HG02938 (cell line): ENCODE data around the gene SIRT1.
"Not testable (repeated sequence)": the region's sequence is repeated elsewhere in the genome, so short reads cannot be mapped to it uniquely, and the experiment has no call there.

Experiments
- ATAC-seq: cut with Tn5 transposase; IDR thresholded peaks from one replicate; pipeline ENCODE4 v1.9.1; 2021; ENCODE audit warnings: mild to moderate bottlenecking, moderate library complexity; ENCODE audit not compliant: unreplicated experiment

The SIRT1 gene

DNA sequence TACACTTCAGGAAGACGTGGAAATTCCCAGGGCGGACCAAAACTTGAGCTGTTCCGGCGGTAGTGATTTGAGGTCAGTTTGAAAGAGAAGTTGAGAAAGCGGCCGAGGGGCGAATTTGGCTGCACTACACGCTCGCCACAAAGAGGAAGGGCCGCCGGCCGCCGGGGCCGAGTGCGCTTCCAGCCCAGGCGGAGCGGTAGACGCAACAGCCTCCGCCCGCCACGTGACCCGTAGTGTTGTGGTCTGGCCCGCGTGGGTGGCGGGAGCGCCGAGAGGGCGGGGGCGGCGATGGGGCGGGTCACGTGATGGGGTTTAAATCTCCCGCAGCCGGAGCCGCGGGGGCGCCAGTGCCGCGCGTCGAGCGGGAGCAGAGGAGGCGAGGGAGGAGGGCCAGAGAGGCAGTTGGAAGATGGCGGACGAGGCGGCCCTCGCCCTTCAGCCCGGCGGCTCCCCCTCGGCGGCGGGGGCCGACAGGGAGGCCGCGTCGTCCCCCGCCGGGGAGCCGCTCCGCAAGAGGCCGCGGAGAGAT, at the start of gene SIRT1:
Gene SIRT1 (plus strand): TSS at position 344 of the 529 bp plus-strand sequence. CDS start 66 bp downstream, at position 410.
- peak; percentile 81 for ATAC-seq

DNA sequence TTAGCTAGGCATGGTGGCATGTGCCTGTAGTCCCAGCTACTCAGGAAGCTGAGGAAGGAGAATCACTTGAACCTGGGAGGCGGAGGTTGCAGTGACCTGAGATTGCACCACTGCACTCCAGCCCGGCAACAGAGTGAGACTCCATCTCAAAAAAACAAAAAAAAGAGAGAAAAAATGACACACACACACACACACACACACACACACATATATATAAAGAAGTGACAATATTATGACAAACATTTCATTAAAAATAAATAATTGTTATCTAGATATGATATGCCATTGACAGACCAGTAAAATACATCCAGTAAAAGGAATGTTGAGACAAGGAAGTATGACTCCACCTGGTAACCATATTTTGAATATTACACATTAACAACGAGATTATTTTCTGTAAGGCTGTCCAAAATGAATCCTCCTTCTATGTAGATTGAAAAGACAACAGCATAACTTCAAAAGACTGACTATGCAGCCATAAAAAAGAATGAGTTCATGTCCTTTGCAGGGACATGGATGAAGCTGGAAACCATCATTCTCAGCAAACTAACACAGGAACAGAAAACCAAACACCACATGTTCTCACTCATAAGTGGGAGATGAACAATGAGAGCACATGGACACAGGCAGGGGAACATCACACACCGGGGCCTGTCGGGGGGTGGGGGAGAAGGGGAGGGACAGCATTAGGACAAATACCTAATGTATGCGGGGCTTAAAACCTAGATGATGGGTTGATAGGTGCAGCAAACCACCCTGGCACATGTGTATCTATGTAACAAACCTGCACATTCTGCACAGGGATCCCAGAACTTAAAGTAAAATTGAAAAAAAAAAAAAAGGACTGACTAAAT, 48.7 kb upstream of the SIRT1 start:
- not testable (repeated sequence) for ATAC-seq

DNA sequence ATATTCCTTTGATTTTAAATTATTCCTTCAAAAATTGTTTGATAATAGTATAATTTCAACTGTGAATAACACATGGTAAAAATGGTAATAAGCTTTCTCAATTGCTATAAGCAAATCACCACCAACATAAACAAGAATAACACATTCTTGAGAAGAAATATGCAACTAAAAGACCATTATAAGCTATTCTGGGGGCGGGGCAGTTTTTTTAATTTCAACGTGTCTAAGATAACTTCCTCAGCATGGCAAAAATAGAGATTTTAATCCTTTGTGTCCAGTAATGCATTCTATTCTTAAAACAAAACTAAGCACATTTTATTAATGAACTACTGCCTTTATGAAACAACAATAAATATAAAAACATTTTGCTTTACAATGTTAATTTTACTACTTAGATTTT, 48.0 kb upstream of the SIRT1 start:
- no peak for ATAC-seq

DNA sequence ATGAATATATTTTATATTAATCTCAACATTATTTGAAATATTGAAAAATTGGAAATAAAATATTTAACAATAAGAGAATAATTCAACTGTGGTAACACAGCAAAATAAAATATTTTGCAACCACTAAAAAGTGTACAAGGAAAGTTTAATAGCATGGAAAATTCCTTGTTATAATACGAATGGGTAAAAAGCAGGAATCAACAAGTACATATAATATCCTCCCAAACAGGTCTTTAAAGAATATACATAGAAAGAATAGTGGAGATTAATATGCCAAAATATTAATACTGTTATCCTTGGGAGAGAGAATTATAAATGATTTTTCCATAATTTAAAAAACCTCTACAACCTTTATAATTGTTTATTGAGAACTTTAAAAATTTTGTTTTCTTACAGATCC, 47.5 kb upstream of the SIRT1 start:
- ATAC-seq, result no peak

DNA sequence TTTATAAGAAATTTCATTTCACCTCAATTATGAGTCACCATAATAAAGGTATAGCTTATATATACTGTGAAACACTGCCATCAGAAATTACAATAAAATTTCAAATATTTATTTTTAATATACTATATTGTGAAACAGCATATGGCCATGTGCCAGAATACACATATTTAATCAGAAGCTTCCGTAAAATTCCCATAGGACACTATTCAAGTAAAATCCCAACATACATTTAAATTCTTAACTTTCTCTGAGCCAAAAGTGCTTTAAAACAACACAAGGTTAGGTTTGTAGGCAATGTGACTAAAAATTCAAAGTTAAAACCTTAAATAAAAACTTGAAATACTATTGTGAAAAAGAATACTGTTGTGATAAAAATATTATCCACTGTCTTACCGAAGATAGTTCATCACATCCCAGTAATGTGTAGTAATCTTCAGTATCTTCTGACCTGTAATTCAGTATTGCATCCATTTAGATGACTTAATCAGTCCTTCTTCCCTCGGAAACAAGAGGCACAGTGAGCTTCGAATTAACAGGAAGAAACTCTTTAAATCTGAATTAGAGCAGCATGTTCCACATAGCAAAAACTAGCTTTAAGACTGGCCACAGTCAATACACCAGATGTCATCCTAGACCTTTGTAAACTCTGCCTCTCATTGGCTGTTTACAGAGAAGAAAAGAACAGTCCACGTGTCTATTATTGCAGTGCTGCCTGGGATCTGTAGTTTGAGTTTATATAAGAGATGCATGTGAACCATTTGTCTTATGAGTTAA, 46.7 kb upstream of the SIRT1 start, which contains the start of gene DNAJC12:
Gene DNAJC12 (minus strand): TSS at position 648 of the 774 bp plus-strand sequence. CDS start 177 bp downstream, at position 471.
- peak; percentile 80 for ATAC-seq

- ATAC-seq, result not testable (repeated sequence)
These were observed 44.9 kb upstream of the SIRT1 start for GRCh38 chr10:67839511-67839910.

GRCh38 chr10:67839951-67840350, 44.5 kb upstream of the SIRT1 start:
- no peak for ATAC-seq

DNA sequence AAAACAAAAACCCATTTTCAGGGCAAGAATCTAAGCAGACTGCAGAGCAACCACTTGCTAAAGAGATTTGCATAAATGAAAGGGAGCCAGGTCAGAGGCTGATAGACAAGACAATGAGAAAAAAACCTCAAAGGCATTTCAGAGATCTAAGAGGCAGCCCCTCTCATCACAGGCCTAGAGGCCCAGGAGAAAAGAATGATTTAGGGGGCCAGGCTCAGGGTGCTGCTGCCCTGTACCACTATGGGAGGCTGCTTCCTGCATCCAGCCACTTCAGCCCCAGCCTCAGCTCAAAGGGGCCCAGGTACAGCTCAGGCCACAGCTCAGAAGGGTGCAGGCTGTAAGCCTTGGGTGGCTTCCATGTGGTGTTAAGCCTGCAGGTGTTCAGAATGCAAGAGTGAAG, 42.7 kb upstream of the SIRT1 start:
- no peak for ATAC-seq

DNA sequence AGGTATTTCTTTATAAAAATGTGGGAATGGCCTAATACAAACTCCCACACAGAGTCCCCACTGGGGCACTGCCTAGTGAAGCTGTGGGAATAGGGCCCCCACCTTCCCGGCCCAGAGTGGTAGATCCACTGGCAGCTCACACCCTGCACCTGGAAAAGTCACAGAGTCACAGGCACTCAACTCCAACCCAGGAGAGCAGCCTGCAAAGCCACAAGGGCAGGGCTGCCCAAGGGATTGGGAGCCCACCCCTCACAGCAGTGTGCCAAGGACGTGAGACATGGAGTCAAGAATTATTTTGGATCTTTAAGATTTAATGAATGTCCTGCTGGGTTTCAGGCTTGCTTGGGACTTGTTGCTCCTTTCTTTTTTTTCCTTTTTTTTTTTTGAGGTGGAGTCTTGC, 41.2 kb upstream of the SIRT1 start:
- ATAC-seq, result no peak

GRCh38 chr10:67849331-67850011, 35.0 kb upstream of the SIRT1 start:
- ATAC-seq, result peak; percentile 88

- no peak for ATAC-seq
These were observed 33.3 kb upstream of the SIRT1 start for GRCh38 chr10:67851186-67851585.

DNA sequence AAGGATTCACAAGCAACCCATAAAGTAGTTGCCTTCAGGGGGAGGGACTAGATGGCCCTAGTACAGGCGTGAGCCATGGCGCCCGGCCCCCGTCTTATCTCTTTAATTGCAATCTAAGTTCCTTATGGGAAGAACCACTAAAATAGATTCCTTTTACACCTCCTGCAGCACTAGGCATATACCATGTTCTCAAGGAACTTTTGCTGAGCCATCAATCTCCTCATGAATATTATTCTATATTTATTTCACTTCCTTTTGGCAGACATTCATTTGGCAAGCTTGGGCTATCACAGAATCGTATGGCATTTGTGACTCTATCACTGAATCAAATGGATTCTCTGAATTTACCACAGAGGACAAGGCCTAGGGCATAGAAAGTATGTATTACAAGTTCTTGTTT, 31.7 kb upstream of the SIRT1 start:
- ATAC-seq, result no peak

DNA sequence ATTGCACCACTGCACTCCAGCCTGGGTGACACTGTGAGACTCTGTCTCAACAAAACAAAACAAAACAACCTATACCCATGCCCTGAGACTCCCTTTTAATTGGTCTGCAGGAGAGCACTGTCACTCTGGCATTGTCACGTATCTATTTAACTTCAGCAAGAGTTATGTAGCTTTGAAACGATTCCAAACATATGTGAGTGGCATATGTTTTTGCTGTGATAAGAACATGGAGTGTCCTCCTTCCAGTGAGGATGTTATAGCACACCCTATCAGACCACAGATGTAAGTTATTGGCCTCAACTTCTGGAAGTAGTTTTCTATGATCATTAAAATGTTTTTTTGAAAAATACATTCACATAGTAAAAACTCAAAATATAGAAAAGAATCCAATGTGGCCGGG, 30.9 kb upstream of the SIRT1 start:
- no peak for ATAC-seq

DNA sequence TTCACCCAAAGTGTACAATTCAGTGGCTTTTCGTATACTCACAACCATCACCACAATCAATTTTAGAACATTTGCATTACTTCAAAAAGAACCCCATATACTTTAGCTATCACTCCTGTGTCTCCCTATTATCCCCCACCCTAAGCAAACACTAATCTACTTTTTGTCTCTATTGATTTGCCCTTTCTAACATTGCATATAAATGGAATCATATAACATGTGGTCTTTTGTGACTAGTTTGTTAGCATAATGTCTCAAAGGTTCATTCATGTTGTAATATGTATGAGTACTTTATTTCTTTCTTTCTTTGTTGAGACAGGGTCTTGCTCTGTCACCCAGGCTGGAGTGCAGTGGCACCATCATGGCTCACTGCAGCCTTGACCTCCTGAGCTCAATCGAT, 25.5 kb upstream of the SIRT1 start:
- no peak for ATAC-seq

DNA sequence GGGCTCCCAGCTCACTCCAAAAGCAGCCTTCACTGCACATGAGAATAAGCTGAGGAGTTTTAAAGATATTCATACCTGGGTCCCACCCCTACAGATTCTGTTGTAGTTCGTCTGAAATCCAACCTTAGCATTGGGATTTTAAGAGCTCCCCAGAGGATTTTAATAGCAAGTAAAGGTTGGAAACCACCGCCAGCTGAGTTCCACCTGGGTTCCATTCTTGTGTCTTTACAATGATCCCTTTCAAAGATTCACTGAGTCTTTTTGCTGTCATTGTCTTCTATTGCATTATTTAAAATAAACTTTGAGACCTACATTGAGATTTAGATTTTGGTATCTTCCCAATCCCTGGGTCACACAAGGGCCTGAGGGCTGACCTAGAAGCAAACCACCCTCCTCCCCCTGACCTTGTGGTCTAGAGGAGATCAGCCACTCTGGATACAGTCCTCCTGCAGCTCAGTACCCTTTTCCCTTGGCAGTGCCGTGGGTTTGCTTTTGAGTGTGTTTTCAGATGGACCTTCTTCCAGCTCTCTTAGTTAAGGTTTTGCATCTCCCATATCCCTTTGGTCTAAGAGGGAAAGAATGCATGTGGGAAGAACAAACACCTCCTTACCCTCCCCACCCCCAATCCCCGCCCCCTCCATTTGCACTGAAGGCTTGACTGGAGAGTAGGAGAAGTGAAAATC, 22.6 kb upstream of the SIRT1 start:
- ATAC-seq, result no peak

DNA sequence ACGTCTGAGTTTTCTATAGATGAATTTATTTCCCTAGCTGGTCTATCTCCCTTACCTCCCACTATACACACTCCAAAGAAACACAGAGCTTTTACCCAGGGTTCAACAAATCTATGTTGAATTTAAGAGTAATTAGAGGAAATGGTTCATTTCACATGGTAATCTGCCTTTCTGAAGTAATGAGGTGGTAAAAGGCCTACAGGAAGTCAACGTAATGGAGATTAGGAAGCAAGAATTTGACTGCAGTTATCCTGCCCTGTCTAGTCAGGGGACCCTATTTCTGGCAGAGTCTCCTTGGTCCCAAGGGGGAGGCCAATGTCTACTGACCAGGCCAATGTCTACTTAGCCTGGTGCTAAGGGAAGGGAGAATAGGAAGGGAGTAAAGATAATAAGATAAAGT, 21.4 kb upstream of the SIRT1 start:
- no peak for ATAC-seq

- no peak for ATAC-seq
These were observed 19.7 kb upstream of the SIRT1 start for GRCh38 chr10:67864607-67865371.

GRCh38 chr10:67868132-67868531, 16.3 kb upstream of the SIRT1 start:
- no peak for ATAC-seq

GRCh38 chr10:67869996-67870395, 14.5 kb upstream of the SIRT1 start:
- no peak for ATAC-seq
